Adipocyte (in vitro differentiated cells): Measurements from ENCODE around the gene THBD.

Source experiments
- DNase-seq: peaks from one replicate; pipeline ENCODE4 v3.0.0-alpha.2; 2015; ENCODE audit warnings: low read depth
- H3K27me3 ChIP-seq: replicated peaks from 2 replicates; pipeline ENCODE4 v1.7.0; 2013; ENCODE audit warnings: mild to moderate bottlenecking, low read length, moderate library complexity; ENCODE audit not compliant: control insufficient read depth, insufficient read depth
- H3K36me3 ChIP-seq: 2 replicates; pipeline ENCODE4 v1.7.0; 2013; ENCODE audit warnings: low read length, mild to moderate bottlenecking, moderate library complexity; ENCODE audit not compliant: control insufficient read depth, insufficient read depth, severe bottlenecking
- H3K4me1 ChIP-seq: 2 replicates; pipeline ENCODE4 v1.7.0; 2013; ENCODE audit warnings: mild to moderate bottlenecking, low read length, moderate library complexity; ENCODE audit not compliant: control insufficient read depth, insufficient read depth
- H3K4me3 ChIP-seq: 2 replicates; pipeline ENCODE4 v1.7.0; 2013; ENCODE audit warnings: mild to moderate bottlenecking, low read length, moderate library complexity
- H3K9ac ChIP-seq: 2 replicates; pipeline ENCODE4 v1.7.0; 2013; ENCODE audit warnings: mild to moderate bottlenecking, low read length, moderate library complexity
- H3K9me3 ChIP-seq: 2 replicates; pipeline ENCODE4 v1.7.0; 2013; ENCODE audit warnings: mild to moderate bottlenecking, low read length, moderate library complexity; ENCODE audit not compliant: control insufficient read depth

THBD gene

GRCh38 chr20:23071398-23071797 is 21.9 kb upstream of the THBD start:
- H3K9me3 ChIP-seq = no peaks in the 10 kb centered on the region
- H3K4me3 ChIP-seq = no peak overlapping the region
- no peak for DNase-seq
- no peaks in the 10 kb centered on the region for H3K4me1 ChIP-seq
- no peaks in the 10 kb centered on the region for H3K27me3 ChIP-seq
- H3K9ac ChIP-seq = no peak overlapping the region
- H3K36me3 ChIP-seq = no peaks in the 10 kb centered on the region

DNA sequence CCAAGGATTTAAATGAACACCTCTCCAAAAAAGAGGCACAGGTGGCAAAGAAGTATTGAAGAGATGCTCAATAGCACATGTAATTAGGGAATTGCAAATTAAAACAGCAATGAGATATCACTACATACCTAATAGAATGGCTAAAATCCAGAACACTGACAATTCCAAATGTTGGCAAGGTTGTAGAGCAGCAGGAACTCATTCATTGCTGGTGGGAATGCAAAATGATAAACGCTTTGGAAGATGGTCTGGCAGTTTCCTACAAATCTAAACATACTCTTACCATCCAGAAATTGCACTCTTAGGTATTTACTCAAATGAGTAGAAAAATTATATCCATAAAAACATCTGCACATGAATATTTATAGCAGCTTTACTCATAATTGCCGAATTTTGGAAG is 19.6 kb upstream of the THBD start:
- Histone ChIP-seq H3K27me3 (no peaks in the 10 kb centered on the region), H3K4me3 (no peak overlapping the region), H3K4me1 (no peaks in the 10 kb centered on the region), H3K9ac (no peak overlapping the region), H3K9me3 (no peaks in the 10 kb centered on the region), H3K36me3 (no peaks in the 10 kb centered on the region)
- DNase-seq = no peak

- DNase-seq = no peak
- H3K9ac ChIP-seq = no peak overlapping the region
Measured at GRCh38 chr20:23068283-23068682, 18.8 kb upstream of the THBD start.

DNA sequence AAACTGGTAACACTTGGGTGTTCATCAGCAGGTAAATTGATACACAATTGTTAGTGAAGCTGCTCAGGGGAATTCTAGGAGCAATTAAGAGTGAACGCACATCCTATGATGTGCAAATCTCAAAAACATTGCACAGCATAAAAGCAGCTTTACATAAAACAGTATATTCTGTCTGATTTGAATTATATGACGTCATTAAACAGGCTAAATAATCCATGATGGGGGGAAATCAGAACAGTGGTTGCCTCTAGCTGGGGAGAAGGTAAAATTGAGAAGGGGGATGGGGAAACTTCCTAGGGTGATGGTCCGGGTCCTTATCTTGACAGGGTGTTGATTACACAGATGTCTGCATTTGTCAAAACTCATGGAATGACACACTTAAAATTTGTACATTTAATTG is 17.3 kb upstream of the THBD start:
- DNase-seq = no peak
- Histone ChIP-seq H3K9ac (no peak overlapping the region), H3K36me3 (no peaks in the 10 kb centered on the region), H3K4me1 (peaks cover 9% of the 10 kb centered on the region), H3K9me3 (no peaks in the 10 kb centered on the region), H3K27me3 (no peaks in the 10 kb centered on the region), H3K4me3 (no peak overlapping the region)

More at GRCh38 chr20:23068283-23068682, 18.8 kb upstream of the THBD start:
- Histone ChIP-seq H3K36me3 (no peaks in the 10 kb centered on the region), H3K9me3 (no peaks in the 10 kb centered on the region), H3K27me3 (no peaks in the 10 kb centered on the region), H3K4me3 (no peak overlapping the region), H3K4me1 (no peaks in the 10 kb centered on the region)

DNA sequence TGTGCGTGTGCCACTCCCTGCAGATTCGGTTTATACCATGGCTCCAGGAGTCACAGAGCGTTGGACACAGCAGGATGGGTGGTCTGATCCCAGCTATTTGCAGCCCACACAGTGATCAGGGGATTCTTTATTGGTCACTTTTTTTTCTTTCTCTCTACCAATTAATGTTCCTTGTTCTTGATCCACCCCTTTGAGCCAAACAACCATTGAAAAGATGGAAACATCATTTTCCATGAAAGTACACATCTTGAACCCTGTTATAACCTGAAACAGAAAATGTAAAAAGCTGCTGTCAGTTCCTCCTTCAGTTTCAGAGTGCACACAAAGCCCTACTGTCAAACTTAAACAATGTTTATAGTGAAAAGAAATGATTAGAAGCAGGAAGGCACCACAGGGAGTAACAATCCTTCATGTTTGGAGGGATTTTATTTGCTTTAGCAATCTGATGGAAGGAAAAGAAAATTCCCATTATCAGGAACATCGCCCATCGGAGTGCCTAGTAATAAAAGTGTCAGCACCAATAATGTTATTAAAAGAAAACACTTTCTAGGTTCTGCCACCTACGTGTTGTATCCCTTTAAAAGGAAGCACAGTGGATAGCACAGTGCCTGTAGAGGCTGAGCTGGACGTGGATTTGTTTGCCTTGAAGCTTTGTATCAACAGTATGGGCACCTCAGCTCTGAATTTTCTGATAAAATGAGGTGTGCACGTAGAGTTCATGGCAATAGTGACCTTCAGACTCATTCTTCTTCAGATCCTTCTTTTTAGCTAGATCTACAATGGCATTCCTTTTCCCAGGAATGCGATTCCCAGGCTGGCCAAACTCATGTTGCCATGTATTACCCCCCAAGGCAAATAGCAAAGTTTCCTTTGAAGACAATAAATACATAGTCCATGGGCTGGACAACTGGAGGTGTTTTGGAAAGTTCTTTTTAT is 16.1 kb upstream of the THBD start:
- H3K4me3 ChIP-seq = no peak overlapping the region
- H3K36me3 ChIP-seq = no peaks in the 10 kb centered on the region
- peaks cover 21% of the 10 kb centered on the region for H3K4me1 ChIP-seq
- DNase-seq = no peak
- H3K9me3 ChIP-seq = no peaks in the 10 kb centered on the region
- no peak overlapping the region for H3K9ac ChIP-seq
- no peaks in the 10 kb centered on the region for H3K27me3 ChIP-seq

GRCh38 chr20:23063581-23063980 is 14.1 kb upstream of the THBD start:
- no peak for DNase-seq

DNA sequence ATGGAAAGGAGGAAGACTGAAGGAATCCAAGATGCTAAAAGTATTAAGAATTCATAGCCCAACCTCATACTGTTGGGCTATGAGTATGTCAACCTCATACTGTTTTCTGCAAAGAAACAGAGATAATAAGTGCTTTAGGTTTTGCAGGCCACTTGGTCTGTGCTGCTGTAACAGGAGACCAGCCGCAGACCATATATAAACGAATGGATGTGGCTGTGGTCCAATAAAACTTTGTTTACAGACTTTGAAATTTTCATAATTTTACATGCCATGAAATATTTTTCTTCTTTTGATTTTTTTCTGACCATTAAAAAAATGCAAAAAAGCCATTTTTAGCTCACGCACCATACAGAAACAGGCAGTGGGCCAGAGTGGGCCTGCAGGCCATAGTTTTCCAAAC is 13.7 kb upstream of the THBD start:
- Histone ChIP-seq H3K9me3 (no peaks in the 10 kb centered on the region), H3K27me3 (no peaks in the 10 kb centered on the region), H3K4me3 (no peak overlapping the region), H3K9ac (no peak overlapping the region), H3K4me1 (peaks cover 30% of the 10 kb centered on the region), H3K36me3 (no peaks in the 10 kb centered on the region)
- no peak for DNase-seq

More at GRCh38 chr20:23063581-23063980, 14.1 kb upstream of the THBD start:
- Histone ChIP-seq H3K9me3 (no peaks in the 10 kb centered on the region), H3K4me3 (no peak overlapping the region), H3K4me1 (peaks cover 30% of the 10 kb centered on the region), H3K27me3 (no peaks in the 10 kb centered on the region), H3K36me3 (no peaks in the 10 kb centered on the region), H3K9ac (no peak overlapping the region)

GRCh38 chr20:23062632-23063031 is 13.2 kb upstream of the THBD start:
- Histone ChIP-seq H3K4me3 (no peak overlapping the region), H3K36me3 (no peaks in the 10 kb centered on the region), H3K4me1 (peaks cover 30% of the 10 kb centered on the region), H3K9ac (no peak overlapping the region), H3K27me3 (no peaks in the 10 kb centered on the region), H3K9me3 (no peaks in the 10 kb centered on the region)
- no peak for DNase-seq

GRCh38 chr20:23061734-23062561 is 12.5 kb upstream of the THBD start:
- H3K9ac ChIP-seq = peak overlapping the region; percentile 47
- H3K9me3 ChIP-seq = peaks cover under 1% of the 10 kb centered on the region
- DNase-seq = peak; percentile 82
- H3K4me3 ChIP-seq = peak overlapping the region; percentile 49
- H3K36me3 ChIP-seq = no peaks in the 10 kb centered on the region
- H3K4me1 ChIP-seq = peaks cover 30% of the 10 kb centered on the region
- H3K27me3 ChIP-seq = no peaks in the 10 kb centered on the region

DNA sequence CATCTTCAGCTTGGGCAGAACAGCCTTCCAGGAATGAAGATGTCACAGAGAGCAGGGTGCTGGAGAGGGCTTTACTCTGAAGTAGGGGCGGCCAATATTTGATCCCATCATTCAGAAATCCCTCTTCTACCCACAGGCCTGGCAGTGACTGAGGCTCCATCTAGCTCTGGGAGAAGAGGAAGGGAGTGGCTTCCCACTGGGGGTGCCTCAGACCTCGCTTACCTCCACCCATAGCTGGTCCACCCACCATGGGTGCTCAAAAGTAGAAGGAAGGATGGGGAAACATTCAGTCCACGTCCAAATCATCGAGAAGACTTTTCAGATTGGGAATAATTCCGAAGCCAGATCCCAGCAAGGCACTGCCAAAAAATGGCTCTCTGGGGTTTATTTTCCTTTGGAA is 11.8 kb upstream of the THBD start:
- Histone ChIP-seq H3K36me3 (no peaks in the 10 kb centered on the region), H3K9ac (peak overlapping the region; percentile 47), H3K4me3 (peak overlapping the region; percentile 49), H3K4me1 (peaks cover 30% of the 10 kb centered on the region), H3K9me3 (peaks cover 6% of the 10 kb centered on the region), H3K27me3 (no peaks in the 10 kb centered on the region)
- no peak for DNase-seq

DNA sequence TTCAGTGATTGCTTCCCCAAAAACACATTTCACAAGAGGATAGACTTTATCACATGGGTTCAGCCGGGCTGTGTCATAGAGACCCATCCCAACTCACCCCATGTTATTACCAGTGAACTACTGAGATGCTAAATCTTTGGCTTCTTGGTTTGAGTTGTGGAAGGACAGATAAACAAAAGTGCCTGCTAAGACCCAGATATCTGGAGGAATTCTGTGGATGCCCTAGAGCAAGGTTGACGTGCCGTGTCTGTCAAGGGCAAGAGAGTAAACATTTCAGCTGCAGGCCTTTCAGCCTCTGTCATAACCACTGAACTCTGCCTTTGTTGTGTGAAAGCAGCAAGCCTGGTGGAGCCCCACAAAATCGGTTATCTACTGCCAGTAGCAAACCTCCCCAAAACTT is 11.2 kb upstream of the THBD start:
- no peaks in the 10 kb centered on the region for H3K36me3 ChIP-seq
- DNase-seq = no peak

More for the DNA sequence above, 11.2 kb upstream of the THBD start:
- H3K4me1 ChIP-seq = peaks cover 30% of the 10 kb centered on the region
- H3K27me3 ChIP-seq = no peaks in the 10 kb centered on the region
- no peak overlapping the region for H3K9ac ChIP-seq
- peaks cover 6% of the 10 kb centered on the region for H3K9me3 ChIP-seq
- no peak overlapping the region for H3K4me3 ChIP-seq
